NCI-H187 (cell line): Measurements from ENCODE around the gene LDLRAD4.

Experiments
- DNase-seq, 2 experiments: peaks; one replicate each; lab custom pipeline; 2025; lab: John Stamatoyannopoulos, UW

The LDLRAD4 gene

DNA sequence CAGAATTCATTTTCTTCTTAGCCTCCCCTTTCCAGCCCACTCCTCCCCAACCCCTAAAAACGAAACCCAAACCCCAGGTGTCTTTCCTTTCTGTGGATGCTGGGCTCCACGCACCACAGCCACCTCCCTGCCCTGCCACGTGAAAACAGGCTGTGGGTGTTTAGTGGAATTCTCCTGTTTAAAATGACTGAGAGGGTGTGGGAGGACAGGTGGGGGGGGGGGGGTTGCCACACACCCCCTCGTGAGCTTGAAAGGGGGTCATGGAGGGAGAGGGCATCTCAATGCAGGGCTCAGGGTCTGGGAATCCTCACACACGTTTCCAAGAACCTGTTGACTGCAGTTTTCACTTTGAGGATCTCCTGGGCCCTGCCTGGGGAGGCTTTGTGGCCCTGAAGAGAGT, 397.5 kb downstream of the LDLRAD4 start:
- no peak for DNase-seq

DNA sequence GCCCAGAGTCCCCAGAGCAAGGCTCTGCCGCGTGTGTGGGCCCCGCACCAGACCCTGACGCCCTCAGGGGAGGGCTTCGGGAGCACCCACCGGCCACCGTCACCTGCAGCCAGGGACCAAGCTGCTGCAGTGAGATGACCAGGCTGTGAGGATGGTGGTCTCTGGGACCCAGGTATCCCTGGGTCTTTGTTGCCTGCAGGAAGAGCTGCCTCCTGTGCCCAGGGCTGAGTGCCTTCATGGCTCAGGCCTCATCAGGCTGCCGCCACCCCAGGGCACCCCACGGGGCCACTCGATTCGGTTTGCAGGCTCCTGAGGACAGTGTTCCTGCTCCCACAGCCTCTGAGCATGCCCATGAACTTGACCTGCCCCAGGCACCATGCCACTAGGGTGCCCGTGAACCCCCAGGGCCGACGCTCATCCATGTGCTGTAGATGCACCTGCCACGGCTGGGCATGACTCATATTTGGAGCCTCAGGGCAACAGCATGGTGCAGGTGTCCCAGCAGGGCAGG, 398.0 kb downstream of the LDLRAD4 start:
- no peak for DNase-seq

DNA sequence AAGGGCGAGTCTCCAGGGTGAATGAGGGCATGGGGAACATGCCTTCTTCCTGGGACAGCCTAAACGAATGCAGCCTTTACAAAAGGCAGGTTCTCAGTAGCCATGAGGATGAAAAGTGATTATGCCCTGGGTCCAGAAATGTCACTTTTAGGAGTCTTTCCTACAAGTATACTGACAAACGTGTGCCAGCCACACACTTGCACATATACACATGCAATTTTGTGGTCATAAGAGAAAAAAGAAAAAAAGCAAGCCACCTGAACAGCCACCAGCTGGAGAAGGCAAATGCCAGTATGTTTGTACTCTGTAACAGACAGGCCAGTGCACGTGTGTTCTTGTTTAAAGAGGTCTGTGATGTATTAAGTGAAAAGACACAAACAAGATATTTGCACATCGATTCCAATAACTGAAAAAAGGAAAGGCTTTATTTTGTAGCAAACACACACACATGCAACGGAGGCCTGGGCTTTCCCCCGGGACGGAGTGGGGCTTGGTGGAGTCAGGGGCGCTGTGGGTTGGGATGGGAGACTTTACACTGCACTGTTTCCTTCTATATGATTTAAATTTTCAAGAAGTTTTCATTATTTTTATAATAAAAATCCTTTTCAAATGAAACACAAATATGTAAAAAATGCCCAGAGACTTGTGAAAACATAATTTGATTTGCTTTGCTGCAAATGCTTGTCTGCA, 399.4 kb downstream of the LDLRAD4 start:
- DNase-seq, result no peak

DNA sequence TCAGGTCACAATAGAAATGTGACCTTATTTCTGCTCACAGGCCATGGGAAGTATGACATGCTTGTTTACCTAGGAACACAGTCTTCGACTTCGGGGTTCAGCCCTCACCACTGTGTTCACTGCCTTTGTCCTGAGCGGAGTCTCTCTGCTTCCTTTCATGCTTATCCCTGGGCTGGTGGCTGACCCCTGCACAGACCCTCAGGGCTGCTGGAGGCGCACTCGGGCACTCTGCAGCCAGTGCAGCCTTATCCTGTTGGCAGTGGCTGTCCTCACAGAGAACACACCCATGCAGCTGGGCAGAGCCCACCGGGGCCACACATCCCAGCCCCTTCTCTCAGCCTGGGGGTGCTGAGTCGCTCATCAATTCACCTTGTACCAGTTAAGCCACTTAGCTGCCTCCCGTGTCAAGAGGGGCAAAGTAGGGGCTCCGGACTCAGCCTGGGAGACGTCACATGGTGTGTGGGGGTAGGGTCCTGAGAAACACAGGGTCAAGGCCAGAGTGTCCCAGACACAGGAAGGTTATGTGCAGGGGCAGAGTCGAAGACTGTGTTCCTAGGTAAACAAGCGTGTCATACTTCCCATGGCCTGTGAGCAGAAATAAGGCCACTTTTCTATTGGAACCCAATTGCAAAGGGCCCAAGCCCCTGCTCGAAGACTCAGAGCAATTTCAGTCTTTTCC, 400.3 kb downstream of the LDLRAD4 start:
- DNase-seq, result no peak

DNA sequence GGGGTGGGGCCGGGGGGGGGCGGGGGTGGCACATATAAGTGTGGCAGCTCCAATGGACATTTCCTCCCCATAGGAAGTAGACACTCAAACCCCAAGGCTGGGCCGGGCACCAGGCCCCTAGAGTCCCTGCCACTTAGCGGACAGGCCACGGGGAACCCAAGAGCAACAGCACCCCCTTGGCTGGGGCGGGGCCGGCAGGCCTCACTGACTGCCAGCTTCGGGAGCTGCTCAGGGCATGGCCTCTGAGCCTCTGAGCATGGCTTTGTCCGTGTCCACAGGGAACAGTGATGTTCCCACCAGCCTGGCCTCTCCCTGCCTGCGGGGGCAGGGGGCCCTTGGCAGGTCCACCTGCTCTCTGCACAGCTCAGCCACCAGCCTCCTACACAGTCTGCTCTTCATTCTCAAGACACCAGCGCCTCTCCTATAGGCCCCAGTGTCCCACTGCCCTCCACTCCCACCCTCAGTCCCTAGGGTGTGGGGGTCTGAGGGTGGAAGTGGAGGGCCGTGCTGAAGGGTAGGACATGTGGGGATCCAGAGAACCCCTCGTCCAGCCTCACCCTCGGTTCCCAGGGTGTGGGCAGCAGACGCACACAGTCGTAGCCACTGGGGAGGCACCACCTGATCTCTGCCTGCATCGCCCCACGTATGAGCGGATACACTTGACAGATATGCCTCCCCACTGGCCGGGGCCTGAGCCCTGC, 401.1 kb downstream of the LDLRAD4 start:
- no peak for DNase-seq

DNA sequence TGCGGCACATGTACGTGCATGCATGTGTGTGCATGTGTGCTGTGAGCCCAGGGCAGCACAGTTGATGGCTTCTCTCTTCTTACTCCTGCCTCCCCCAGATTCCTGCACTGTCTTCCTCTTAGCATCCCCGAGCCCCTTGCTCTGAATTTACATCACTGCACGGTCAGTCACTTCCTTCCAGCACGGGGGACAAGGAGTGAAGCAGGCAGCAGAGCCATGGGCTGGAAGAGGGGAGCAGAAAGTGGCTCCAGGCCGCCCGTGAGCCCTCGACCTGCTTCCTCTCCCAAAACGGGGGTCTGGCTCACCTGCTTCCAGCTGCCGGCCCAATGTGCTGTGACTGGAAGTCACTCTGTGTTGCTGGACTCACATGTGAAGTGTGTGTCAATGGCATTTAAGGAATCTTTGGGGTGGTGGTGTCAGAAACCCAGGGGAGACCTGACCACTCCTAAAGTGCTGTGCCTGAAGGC, 401.7 kb downstream of the LDLRAD4 start:
- no peak for DNase-seq

DNA sequence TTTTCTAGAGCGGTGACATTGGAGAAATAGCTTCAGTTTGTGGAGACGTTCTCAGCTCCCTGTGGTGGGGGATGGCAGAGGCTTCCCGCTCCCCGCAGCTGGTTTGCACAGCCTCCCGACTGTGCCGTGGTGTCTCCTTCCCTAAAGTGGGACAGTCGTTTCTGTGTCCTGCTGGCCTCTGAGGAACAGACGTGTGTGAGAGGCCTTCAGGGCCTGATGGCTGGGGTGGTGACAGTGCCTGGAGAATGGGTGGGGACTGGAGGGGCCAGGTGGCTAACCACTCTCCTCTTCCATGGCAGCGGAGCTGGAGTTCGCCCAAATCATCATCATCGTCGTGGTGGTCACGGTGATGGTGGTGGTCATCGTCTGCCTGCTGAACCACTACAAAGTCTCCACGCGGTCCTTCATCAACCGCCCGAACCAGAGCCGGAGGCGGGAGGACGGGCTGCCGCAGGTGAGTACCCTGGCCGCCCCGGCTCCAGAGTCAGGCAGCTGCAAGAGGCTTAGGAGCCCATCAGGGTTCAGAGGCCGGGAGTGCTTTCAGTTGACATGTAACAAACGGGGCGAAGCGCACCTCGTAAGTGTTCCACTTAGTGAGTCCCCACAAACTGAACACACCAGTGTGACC, 402.4 kb downstream of the LDLRAD4 start:
- DNase-seq, result no peak

DNA sequence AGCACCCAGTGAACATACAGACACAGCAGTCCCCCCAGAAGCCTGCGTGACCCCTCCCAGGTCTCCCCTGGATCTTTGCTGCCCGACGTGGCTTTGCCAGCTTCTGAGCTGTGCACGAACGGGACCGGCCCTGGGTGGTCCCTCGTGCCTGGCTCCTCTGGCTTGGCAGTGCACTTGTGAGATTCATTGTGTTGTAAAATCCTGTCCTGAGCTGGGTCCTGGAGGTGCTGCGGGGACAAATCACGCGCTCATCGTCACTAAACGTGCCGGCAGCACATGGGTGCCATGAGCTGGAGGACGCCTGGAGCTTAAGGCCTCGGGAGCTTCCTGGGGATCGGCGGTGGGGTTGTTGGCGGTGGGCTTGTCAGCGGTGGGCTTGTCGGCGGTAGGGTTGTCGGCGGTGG, 402.9 kb downstream of the LDLRAD4 start:
- DNase-seq, result no peak

DNA sequence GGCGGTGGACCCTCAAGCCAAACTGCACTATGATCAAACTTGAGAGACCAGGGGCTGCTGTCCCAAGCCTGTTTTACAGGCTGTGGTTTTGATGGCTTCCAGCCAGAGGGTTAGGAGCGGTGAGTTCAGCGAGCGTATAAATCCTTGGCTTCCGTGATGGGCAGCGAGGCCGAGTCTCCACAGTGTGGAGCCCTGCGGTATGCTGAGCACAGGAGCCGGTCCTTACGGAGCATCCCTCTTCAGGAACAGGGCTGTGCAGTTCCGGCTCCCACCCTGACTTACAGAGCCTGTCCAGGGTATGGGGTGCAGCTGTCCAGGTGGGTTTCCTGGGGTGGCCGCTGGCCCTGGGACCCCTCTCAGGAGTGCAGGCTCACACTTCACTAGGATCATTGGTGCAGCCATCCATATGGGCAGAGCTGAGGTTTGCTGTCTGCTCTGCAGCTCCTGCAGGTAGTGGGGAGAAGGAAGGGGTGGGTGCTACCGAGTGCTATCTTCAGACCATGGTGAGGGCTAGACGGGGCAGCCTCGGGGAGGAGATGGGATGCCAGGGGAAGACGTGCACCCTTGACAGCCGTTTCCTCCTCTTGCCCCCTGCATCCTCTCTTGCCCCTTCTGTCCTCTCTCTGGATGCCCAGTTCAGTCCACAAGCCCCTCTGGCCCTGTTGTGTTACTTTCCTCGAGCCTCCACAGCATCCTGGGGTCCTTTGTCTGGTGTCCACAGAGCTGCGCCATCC, 403.5 kb downstream of the LDLRAD4 start:
- no peak for DNase-seq

DNA sequence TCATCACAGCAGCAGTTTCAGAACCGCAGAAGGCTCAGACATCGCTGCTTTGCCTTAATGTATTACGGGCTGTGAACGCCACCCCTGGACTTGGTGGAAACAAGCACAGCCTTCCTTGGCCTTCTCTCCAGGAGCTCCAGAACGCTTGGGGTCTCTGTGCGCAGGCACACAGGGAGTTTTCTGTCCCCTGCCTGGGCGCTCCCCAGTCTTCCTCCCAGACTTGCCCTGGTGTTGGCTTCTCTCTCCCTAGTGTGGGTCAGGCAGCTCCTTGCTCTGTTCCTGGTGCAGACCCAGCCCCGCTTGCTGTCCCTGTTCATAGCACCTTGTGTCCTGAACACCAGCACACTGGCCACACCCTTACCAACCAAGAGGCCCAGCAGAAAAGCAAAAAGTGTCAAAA, 404.2 kb downstream of the LDLRAD4 start:
- DNase-seq, result no peak

DNA sequence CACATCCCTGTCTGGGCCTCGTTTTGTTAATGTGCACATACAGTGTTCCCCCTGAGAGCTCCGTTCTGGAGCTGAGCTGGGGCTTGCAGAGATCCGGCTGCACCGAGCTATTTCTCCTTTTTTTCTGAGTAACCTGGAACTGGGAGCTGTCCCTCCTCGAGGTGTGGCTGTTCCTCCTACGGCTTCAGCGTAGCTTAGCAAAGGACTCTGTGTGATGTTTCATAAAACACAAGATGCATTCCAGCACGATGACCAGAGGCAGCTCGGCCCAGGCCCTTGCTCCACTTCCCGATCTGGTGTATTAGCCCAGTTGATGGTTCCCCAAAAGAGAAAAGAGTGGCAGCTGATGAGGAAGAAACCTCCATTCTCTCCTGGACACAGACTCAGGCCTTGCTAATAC, 404.8 kb downstream of the LDLRAD4 start:
- DNase-seq, result no peak

DNA sequence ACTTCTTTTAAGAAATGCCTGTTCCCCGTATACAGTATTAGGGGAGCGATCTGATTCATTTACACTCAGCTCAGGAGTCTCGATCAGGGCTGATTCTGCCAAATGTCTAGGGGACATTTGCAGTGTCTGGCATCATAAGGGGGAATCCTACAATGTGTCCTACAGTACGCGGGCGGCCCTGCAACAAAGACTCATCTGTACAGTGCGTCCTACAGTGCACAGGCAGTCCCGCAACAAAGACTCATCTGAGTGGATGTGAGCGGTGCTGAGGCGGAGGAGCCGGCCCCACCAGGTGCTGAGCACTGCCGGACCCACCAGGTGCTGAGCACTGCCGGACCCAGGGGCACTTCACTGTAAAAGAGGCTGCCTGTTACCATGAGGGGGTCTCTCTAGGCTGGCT, 405.3 kb downstream of the LDLRAD4 start:
- no peak for DNase-seq

DNA sequence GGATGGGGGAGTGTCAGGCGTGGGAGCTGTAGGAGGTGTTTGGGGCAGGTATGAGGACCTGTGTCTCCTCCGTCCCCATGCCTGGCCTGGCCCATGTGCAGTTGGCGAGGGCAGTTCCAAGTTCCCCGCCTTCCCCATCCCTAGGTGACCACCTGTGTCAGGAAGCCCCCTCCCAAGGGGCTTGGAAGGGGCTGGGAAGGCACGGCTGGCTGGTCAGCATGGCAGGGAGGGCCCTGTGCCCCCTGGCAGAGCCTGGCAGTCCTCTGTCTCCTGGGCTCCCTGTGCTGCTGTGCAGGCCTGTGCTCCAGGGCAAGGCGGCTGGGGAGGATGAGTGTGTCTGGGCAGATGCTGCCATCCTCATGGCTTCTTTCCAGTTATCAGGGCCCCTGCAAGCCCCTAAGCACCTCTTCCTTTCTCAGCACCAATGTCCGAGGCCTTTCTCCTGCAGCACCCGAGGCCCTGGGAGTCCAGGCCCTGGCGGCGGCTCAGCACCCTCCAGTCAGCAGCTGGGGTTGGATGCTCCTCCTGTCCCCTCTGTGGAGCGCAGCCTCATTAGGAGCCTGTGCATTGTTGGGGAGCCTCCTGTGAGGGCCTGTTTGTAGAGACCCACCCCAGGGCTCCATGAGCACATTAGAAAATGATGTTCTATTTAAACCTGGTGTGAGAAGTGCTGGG, 406.1 kb downstream of the LDLRAD4 start:
- no peak for DNase-seq

DNA sequence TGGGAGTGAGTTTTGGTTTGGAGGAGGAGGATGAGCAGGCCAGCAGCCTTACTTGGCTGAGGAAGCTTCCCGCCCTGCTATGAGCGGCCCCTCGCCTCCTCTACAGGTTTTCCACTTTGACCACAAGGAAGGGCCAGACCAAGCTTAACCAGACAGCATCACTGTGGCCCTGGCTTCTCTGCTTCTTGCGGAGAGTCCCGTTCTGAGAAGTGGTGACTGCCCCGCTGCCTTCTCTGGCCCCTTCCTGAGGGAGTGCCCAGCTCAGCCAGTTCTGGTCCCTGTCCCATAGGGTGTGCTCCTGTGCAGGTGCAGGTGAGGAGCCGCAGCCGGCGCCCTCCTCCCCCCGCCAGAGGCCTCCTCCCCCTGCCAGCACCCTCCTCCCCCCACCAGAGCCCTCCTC, 406.8 kb downstream of the LDLRAD4 start:
- DNase-seq, result no peak

DNA sequence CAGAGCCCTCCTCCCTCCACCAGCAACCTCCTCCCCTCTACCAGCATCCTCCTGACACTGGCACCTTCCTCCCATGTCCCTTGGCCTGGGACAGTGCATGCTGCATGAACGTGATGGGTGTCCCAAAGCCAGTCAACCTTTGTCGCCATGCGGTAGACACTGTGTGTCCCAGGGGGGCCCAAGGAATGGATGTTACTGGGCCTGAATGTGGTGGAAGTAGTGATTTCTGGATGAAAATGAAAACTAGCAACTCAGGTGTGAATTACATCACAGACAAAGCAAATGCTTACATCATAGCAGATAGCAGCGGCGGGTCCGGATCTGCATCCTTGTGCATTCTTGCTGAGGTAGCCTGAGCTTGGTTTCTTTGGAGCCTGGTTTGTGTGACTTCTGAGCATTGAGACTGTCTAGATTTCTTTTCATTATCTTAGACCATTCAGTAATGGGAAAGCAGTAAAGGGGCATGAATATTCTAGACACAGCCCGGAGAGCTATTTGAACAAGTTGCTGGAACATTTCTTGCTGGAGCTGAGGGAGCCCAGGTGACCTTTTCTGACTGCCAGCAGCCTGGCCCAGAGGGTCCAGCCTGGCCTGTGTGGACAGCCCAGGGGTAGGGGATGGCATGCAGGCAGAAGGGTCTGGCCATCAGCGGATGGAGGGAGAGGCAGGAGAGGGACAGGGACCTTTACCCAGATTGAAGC, 407.4 kb downstream of the LDLRAD4 start:
- DNase-seq, result no peak

DNA sequence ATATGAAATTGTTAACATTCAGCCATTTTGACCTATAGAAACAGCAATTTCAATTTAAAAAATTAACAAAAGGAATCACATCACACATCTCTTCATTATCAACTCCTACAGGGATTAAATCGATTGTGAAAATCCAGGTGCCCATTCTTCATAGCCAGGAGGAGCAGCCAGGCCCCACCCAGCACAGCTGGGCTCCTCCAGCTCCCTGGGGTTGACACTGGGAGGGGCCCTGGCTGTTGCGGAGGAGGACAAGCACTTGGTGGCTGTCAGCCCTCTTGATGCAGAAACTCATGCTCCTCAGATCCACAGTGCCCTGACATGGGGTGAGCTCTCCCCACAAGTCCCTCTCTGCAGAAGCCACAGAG, 408.0 kb downstream of the LDLRAD4 start:
- DNase-seq, result no peak

DNA sequence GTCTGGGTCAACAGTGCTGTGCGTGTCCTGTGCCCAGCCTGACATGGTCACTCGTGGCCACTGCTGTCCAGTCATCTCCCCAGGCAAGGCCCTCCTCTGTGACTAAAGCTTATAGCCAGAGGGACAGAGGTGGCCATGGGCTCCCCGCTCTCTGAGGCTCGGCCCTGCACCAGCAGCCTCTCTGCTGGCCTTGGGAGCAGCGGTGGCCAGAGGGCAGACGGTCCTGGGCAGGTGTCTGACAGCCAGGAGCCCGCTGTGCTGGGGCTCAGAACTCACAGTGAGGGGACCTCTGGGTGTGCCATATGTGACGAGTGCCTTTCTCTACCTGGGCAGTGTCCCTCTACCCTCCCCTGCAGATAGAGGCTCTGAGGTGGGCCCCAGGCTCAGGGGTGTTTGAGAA, 409.1 kb downstream of the LDLRAD4 start:
- DNase-seq, result no peak

DNA sequence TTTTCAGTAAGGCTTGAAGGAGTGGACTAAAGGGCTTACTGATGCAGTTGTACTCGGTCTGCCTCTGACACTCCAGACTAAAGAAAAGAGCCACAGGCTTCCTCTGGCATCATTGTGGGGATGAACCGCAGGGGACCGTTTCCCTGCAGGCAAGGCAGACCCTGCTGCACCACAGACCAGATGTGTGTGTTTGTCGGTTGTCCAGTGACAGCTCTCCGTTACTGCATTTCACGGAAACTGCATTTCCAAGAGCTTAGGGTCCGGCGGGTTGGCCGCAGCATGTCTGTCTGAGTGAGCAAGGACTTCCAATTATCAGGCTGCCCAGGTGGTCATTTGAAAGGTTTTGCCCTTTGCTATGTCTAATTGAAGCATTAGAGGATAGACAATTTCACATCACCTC, 409.7 kb downstream of the LDLRAD4 start:
- DNase-seq, result no peak

DNA sequence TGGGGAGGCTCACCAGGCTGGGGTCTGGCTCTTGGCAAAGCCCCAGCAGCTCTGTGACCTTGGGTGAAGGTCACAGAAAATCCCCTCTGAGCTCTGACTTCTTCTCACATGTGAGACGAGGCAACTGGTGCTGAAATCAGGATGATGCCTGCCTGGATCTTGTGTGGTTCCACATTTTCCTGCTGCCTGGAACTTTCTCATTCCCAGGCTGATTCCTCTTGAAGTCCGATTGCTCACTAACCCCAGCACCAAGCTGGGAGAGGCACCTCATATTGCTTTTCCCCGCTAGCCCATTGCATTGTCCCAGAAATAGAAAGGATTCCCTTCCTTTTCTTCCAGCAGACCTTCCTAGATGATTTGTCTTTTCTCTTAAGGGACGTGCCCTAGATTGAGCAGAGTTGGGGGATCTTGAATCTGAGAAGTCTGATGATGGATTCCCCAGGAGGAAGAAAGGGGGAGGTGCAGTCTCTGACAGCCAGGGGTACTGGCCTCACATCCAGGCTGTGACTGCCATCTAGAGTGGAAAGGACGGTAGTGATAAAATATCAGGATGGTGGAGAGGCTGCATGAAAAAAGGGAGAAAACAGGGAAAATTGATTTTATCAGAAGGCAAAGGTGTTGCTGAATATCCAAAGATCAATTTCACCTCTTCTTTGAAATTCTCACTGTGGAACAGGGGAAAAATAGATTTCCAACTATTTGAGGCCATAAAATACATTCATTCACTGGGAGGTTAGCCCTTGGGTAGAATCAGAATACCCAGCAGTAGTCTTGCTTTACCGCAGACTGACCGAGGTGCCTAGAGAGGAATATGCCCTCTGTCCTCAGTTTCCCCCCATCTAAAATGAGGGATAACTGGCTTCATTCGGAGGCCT, 411.5 kb downstream of the LDLRAD4 start:
- peak in 1 of 2 experiments; percentile 19 for DNase-seq
